ENCODE results near the gene NBPF1.
"Not testable (repeated sequence)": the region's sequence is repeated elsewhere in the genome, so short reads cannot be mapped to it uniquely, and the experiment has no call there.

NBPF1 gene

GRCh38 chr1:16512624-16513411, 100.5 kb downstream of the NBPF1 start:
- not testable (repeated sequence) for DNase-seq (ENCODE audit: low read depth in 2 of 2)

Measured in stimulated activated CD4-positive, alpha-beta T cell treated with anti-CD3 and anti-CD28 coated beads, Interleukin-1b, Interleukin-23, amount 100 ng/mL, for 4 hours (primary cell).